ENCODE data around the gene ADAMTS18. TPM values are rescaled to one million over a fixed set of nuclear protein-coding genes. Genes with fewer than 3 reads are reported as not detected.

Gene ADAMTS18
- total RNA-seq, 1 donor from 2014 or later: 7.4 TPM

- DNase-seq (ENCODE audit: low read depth in 2 of 2): no peak
Measured at GRCh38 chr16:77434022-77434529, 758 bp downstream of the ADAMTS18 start.

- no peak for DNase-seq (ENCODE audit: low read depth in 2 of 2)
Measured at GRCh38 chr16:77433146-77433545, 1.7 kb downstream of the ADAMTS18 start.

- DNase-seq (ENCODE audit: low read depth in 2 of 2): no peak
Measured at GRCh38 chr16:77432264-77432663, 2.6 kb downstream of the ADAMTS18 start.

GRCh38 chr16:77430787-77431585 lies 3.8 kb downstream of the ADAMTS18 start:
- DNase-seq (ENCODE audit: low read depth in 2 of 2): peak in 1 of 2 donors; percentile 82

- peak in 1 of 2 donors; percentile 19 for DNase-seq (ENCODE audit: low read depth in 2 of 2)
Measured at GRCh38 chr16:77430360-77430759, 4.5 kb downstream of the ADAMTS18 start.

- DNase-seq (ENCODE audit: low read depth in 2 of 2): peak in 1 of 2 donors; percentile 58
Measured at GRCh38 chr16:77424871-77425604, 9.8 kb downstream of the ADAMTS18 start.

GRCh38 chr16:77422196-77422784 lies 12.5 kb downstream of the ADAMTS18 start:
- no peak for DNase-seq (ENCODE audit: low read depth in 2 of 2)

- DNase-seq (ENCODE audit: low read depth in 2 of 2): no peak
Measured at GRCh38 chr16:77416939-77417480, 17.8 kb downstream of the ADAMTS18 start.

- DNase-seq (ENCODE audit: low read depth in 2 of 2): peak in 1 of 2 donors; percentile 62
Measured at GRCh38 chr16:77414752-77415231, 20.0 kb downstream of the ADAMTS18 start.

- DNase-seq (ENCODE audit: low read depth in 2 of 2): no peak
Measured at GRCh38 chr16:77410449-77410848, 24.4 kb downstream of the ADAMTS18 start.

GRCh38 chr16:77409311-77409710 lies 25.5 kb downstream of the ADAMTS18 start:
- peak; percentile 77 to 91 for DNase-seq (ENCODE audit: low read depth in 2 of 2)

- no peak for DNase-seq (ENCODE audit: low read depth in 2 of 2)
Measured at GRCh38 chr16:77408607-77409006, 26.2 kb downstream of the ADAMTS18 start.

GRCh38 chr16:77406680-77407079 lies 28.2 kb downstream of the ADAMTS18 start:
- no peak for DNase-seq (ENCODE audit: low read depth in 2 of 2)

- no peak for DNase-seq (ENCODE audit: low read depth in 2 of 2)
Measured at GRCh38 chr16:77404775-77405174, 30.1 kb downstream of the ADAMTS18 start.

GRCh38 chr16:77403732-77404131 lies 31.1 kb downstream of the ADAMTS18 start:
- no peak for DNase-seq (ENCODE audit: low read depth in 2 of 2)

- peak; percentile 82 to 85 for DNase-seq (ENCODE audit: low read depth in 2 of 2)
Measured at GRCh38 chr16:77402672-77403071, 32.2 kb downstream of the ADAMTS18 start.

- DNase-seq (ENCODE audit: low read depth in 2 of 2): peak; percentile 88 to 94
Measured at GRCh38 chr16:77402118-77402517, 32.7 kb downstream of the ADAMTS18 start.

- peak; percentile 45 to 74 for DNase-seq (ENCODE audit: low read depth in 2 of 2)
Measured at GRCh38 chr16:77399546-77399945, 35.3 kb downstream of the ADAMTS18 start.

- DNase-seq (ENCODE audit: low read depth in 2 of 2): no peak
Measured at GRCh38 chr16:77399066-77399465, 35.8 kb downstream of the ADAMTS18 start.

- no peak for DNase-seq (ENCODE audit: low read depth in 2 of 2)
Measured at GRCh38 chr16:77398495-77398894, 36.3 kb downstream of the ADAMTS18 start.

- DNase-seq (ENCODE audit: low read depth in 2 of 2): peak in 1 of 2 donors; percentile 47
Measured at GRCh38 chr16:77396461-77396860, 38.4 kb downstream of the ADAMTS18 start.

- DNase-seq (ENCODE audit: low read depth in 2 of 2): no peak
Measured at GRCh38 chr16:77394699-77395098, 40.1 kb downstream of the ADAMTS18 start.
